HL-60/S4 (cell line): Measurements from ENCODE around the gene TRIM69.
"Not testable (repeated sequence)": the region's sequence is repeated elsewhere in the genome, so short reads cannot be mapped to it uniquely, and the experiment has no call there.

Experiments
- in situ Hi-C: fragments of 300-500 bp; cut with MboI; formaldehyde crosslinking; loops from 2 replicates; pipeline ENCODE4 v1.14.3; 2022; ENCODE audit warnings: low sequenced_read_pairs

TRIM69 gene

GRCh38 chr15:44715797-44716334, 20.5 kb upstream of the TRIM69 start:
- in situ Hi-C loops, result no loop called here

DNA sequence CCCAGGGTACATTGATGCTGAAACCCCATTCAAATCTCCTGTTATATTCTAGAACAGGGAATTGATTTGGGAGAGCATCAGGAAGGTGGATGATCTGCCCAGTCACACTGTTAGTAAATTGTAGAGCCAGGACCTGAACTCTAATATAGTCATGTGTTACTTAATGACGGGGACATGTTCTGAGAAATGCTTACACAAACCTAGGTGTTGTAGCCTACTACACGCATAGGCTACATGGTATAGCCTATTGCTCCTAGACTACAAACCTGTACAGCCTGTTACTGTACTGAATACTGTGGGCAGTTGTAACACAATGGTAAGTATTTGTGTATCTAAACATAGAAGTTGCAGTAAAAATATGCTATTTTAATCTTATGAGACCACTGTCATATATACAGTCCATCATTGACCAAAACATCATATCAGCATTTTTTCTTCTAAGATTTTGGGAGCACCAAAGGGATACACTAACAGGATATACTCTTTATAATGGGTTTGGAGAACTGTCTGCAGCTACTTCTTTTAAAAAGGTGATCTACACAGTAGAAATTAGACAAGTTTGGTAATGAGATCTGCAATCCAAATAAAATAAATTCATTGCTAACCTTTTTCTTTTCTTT, 19.2 kb upstream of the TRIM69 start:
- in situ Hi-C loops, result no loop called here

DNA sequence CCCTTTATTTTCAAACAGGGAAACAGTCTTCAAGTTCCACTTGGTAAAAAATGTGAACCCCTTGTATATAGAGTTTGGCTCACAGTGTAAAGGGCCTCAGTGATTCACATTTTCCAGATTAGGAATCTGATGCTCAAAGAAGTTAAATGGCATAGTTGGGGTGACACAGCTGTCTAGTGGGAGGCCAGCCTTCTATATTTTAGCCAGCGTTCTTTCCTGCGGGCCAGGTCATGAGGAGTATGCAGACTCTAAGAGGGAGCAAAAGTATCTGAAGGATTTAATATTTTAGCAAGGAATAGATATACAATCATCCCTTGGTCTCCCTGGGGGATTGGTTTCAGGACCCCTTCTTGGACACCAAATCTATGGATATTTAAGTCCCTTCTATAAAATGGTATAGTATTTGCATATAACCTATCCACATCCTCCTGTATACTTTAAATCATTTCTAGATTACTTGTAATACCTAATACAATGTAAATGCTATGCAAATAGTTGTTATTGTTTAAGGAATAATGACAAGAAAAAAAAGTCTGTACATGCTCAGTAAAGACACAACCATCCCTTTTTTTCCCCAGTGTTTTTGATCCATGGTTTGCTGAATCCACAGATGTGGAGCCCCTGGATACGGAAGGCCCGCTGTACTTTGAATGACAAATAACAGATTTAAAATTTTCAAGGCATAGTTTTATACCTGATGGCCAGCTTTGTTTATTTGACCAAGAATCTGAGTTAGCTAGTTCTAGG, 18.0 kb upstream of the TRIM69 start:
- in situ Hi-C loops, result no loop called here

DNA sequence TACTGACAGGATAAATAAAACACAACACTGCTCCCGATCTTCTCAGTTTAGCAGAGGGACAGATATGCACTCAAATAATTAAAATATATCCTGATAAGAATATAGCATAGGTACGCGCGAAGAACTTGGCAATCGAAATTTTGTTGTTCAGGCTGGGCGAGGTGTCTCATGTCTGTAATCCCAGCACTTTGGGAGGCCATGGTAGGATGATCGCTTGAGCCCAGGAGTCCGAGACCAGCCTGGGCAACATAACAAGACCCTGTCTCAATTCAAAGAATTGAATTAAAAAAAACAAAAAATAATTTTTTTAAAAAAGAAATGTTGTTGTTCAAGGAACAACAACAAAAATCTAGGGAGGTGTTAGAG, 17.4 kb upstream of the TRIM69 start:
- in situ Hi-C loops, result no loop called here

DNA sequence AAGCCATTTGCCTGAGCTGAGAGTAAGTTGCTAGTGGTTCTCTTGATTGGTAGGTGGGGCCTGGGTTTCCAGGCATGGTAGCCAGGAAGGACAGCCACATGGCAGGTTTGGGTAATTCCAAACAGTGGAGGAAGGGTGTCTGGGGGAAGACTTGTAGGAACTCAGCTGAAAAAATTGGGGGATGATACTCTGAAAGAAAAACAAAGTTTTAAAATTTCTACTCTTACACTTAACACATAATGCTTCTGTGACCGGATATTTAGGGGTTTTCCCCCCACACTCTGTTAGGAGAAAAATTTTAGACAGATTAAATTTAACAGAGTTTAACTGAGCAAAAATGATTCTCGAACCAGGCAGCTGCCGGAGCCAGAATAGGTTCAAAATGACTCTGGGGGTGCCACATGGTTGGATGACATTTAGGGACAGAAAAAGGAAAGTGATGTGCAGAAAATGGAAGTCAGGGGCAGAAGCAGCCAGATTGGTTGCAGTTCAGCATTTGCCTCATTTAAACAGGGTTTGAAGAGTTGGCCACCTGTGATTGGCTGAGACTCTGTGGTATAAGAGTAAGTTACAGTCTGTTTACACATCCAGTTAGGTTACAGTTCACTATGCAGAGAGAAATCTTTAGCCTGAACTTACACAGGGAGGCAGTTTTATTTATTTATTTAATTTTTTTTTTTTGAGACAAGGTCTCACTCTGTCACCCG, 16.9 kb upstream of the TRIM69 start:
- in situ Hi-C loops, result no loop called here

DNA sequence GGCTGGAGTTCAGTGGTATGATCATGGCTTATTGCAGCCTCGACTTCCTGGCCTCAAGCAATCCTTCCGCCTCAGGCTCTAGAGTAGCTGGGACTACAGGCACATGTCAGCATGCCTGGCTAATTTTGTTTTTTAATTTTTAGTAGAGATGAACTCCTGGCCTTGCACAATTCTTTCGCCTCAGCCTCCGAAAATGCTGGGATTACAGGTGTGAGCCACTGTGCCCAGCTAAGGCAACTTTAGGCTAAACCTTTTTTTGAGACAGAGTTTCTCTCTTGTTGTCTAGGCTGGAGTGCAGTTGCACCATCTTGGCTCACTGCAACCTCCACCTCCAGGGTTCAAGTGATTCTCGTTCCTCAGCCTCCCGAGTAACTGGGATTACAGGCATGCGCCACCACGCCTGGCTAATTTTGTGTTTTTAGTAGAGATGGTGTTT, 16.3 kb upstream of the TRIM69 start:
- in situ Hi-C loops, result not testable (repeated sequence)

DNA sequence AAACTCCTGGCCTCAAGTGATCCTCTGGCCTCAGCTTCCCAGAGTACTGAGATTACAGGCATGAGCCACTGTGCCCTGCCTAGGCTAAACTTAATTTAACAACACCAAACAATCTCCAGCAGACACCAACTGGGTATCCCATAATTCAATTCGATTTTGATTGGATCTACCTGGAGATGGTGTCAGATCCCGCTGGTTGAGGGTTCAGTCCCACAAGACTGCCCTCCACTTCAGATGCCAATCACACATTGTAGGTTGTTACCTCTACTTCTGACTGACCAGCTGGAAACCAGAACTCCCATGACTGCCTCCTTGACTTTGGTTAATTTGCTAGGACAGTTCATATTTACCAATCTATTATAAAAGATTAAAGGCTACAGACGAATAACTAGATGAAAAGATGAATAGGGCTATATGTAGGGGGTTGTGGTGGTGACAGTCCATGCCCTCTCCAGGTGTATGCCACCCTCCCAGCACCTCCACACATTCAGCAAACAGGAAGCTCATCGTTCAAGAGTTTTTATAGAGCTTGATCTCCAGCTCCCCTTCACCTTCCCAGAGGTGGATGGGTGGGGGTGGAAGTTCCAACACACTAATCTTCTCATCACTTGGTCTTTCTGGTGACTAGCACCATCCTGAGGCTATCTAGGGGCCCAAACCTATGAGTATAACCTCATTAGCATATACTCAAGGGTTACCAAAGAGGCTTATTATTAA, 15.7 kb upstream of the TRIM69 start:
- in situ Hi-C loops, result no loop called here

DNA sequence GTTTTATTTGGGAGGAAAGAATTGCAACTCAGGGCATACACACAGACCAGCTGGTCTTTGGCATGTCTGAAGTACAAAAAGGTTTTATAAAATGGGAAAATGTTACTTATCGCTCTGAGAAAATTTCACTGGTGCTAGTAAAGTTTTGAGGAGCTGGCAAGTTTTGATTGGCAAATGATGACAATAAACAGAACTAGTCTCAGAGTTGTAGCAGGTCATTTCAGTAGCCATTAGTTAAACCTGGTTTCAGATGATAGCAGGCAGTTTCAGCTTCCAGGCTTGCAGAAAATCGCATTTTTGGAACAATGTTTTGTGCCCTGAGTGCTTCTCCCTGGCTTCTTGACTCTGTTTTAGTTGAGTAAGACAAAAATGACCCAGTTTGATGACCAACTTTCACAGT, 14.3 kb upstream of the TRIM69 start:
- in situ Hi-C loops, result no loop called here

- in situ Hi-C loops, result loop anchor here (25.0 kb wide), 1 partner anchor 139 kb away; no protein-coding TSS in a partner anchor
Measured at GRCh38 chr15:44726136-44726535, 10.2 kb upstream of the TRIM69 start.

DNA sequence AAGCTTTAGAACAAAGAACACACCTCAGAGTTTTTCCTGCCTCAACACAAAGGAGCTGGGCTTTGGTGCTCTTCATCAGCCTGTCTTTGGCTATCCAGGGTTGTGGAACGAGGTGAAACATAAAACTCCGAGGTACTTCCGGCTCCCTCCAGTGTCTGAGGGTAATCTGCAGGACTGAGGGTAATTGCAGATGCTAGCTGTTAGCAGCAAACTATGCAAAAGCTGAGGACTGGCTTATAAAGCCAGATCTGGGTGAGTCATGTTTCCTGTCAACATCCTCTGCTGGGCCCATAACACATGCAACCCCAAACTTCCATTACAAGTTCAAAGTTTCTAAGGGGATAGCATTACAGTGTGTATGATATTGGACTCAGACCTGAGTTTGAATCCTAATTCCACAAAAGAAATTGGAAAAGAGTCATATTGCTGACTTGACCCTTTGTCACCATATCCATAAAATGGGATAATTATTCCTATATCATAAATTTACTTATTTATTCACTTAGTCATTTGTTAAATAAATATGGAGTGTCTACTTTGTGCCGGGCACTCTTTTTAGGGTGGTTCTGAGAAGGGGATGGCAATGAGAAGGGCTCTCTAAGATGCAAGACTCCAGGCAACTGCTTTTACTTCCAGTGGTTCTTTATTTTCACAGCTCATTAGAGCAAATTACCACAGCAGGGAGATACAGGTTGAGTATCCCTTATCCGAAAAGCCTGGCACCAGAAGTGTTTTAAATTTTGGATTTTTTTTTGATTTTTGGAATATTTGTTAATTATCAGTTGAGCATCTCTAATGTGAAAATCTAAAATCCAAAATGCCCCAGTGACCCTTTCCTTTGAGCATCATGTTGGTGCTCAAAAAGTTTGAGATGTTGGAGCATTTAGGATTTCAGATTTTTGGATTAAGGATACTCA, 9.5 kb upstream of the TRIM69 start:
- in situ Hi-C loops, result loop anchor here (25.0 kb wide), 1 partner anchor 140 kb away; no protein-coding TSS in a partner anchor

GRCh38 chr15:44727485-44728231, 8.7 kb upstream of the TRIM69 start:
- in situ Hi-C loops, result loop anchor here (25.0 kb wide), 1 partner anchor 140 kb away; no protein-coding TSS in a partner anchor

DNA sequence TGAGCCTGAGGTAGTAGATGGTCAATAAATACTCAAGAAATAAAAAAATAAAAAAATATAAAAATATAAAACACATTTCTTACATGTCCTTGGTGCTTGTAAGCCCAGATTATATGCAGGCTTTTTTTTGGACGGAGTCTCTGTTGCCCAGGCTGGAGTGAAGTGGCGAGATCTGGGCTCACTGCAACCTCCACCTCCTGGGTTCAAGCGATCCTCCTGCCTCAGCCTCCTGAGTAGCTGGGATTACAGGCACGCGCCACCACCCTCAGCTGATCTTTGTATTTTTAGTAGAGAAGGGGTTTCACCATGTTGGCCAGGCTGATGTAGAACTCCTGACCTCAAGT, 8.1 kb upstream of the TRIM69 start:
- in situ Hi-C loops, result loop anchor here (25.0 kb wide), 1 partner anchor 141 kb away; no protein-coding TSS in a partner anchor

- in situ Hi-C loops, result loop anchor here (25.0 kb wide), 1 partner anchor 141 kb away; no protein-coding TSS in a partner anchor
Measured at GRCh38 chr15:44728576-44729407, 7.5 kb upstream of the TRIM69 start.

DNA sequence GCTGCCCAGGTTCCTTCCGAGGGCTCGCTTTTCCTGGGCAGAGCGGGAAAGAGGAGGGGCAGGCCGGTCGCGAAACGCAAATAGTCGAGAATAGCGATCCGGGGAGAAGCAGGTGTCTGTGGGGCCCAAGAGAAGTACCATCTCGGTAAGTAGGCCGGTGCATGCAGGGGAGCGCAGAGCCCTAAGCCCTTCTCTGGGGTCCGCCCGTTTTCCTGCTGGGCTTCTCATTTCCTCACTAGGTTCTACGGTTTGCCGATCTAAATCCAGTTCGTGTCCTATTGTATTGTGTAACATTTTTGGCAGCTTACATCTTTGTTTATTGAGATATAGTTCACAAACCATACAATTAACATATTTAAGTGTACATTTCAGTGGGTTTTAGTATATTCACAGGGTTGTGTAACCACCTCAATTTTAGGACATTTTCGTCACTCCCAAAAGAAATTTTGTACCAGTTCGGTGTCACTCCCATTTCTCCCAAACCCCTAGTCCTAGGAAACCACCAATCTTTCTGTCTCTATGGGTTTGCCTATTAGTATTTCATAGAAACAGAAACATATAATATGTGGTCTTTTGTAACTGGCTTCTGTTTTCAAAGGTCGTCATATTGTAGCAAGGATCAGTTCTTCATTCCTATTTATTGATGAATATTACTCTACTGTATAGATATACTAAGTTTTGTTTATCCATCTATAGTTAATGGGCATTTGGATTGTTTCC, 6.8 kb upstream of the TRIM69 start:
- in situ Hi-C loops, result loop anchor here (5.0 to 25.0 kb wide), 2 partner anchors 67 to 142 kb away; partner anchors contain the start of gene SPG11

GRCh38 chr15:44734839-44735481, 1.4 kb upstream of the TRIM69 start:
- in situ Hi-C loops, result loop anchor here (5.0 to 25.0 kb wide), 2 partner anchors 73 to 148 kb away; partner anchors contain the start of gene SPG11

DNA sequence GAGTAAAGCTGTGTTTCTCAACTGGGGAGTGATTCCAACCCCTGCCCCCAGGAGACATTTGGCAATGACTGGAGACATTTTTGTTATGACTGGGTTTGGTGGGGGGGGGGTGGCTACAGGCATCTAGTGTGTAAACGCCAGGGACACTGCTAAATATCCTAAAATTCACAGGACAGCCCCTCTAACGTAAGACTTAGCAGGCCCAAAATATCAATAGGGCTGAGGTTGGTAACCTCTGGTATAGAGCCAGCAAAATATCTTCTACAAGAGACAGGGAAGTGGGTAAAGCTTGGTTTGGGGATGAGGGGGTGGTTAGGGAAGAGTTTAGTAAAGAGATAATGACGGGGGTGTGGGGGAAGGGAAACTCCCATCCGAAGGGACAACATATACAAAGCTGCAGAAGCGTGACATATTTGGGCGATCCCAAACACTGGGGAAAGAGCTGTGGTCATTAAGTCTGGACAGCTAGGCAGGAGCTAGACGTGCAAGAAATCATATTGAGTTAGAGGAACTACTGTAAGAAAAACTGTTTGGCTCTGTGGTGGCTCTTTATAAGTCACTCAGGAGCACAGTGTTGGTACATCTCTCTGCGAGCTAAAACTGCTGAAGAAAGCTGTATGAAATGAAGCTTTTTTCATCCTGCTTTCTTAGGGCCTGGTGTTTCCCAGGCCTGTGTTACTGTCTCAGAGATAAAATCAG, 697 bp upstream of the TRIM69 start:
- in situ Hi-C loops, result loop anchor here (25.0 kb wide), 1 partner anchor 148 kb away; no protein-coding TSS in a partner anchor
